Heart right ventricle (tissue), 16 donors: ENCODE results near the gene NPY. TPM values are rescaled to one million over a fixed set of nuclear protein-coding genes. Genes with fewer than 3 reads are reported as not detected.

Experiments used
- ATAC-seq, 8 donors: fragments of 200-7000 bp; cut with Tn5 transposase; one replicate each; pipeline ENCODE4 v1.9.1; 2020; ENCODE audit warnings: mild to moderate bottlenecking in 8 of 8, moderate library complexity in 8 of 8, moderate number of reproducible peaks in 1 of 8
- DNase-seq, 2 donors: peaks; one replicate each; pipeline ENCODE4 v3.0.0-alpha.2; 2020
- H3K27ac ChIP-seq, 10 donors: fragments of 200-600 bp; sonication (generic) in 2 of 10; one replicate each; pipeline versions ENCODE4 v1.5.0 to v1.8.0; 2020 to 2022; ENCODE audit warnings: mild to moderate bottlenecking in 3 of 10
- H3K27me3 ChIP-seq, 7 donors: fragments of 200-600 bp; one replicate each; pipeline ENCODE4 v1.8.0; 2021 to 2022; ENCODE audit warnings: mild to moderate bottlenecking in 2 of 7
- H3K36me3 ChIP-seq, 9 donors: fragments of 200-600 bp; sonication (generic) in 1 of 9; one replicate each; pipeline versions ENCODE4 v1.5.0 to v1.8.0; 2020 to 2022; ENCODE audit warnings: mild to moderate bottlenecking in 2 of 9
- H3K4me1 ChIP-seq, 9 donors: fragments of 200-600 bp; sonication (generic) in 1 of 9; one replicate each; pipeline versions ENCODE4 v1.5.0 to v1.8.0; 2020 to 2022; ENCODE audit warnings: mild to moderate bottlenecking in 4 of 9
- H3K4me3 ChIP-seq, 10 donors: fragments of 200-600 bp; sonication (generic) in 2 of 10; one replicate each; pipeline versions ENCODE4 v1.5.0 to v1.8.0; 2020 to 2022; ENCODE audit warnings: mild to moderate bottlenecking in 7 of 10, moderate library complexity in 2 of 10
- H3K9me3 ChIP-seq, 11 donors: fragments of 200-600 bp in 10 of 11; sonication (generic) in 2 of 11; one replicate each; pipeline versions ENCODE4 v1.5.0 to v1.8.0; 2013 to 2022; ENCODE audit warnings: mild to moderate bottlenecking in 2 of 11, control low read depth in 1 of 11, moderate library complexity in 1 of 11
- WGBS, 2 donors: extraction: QIAGEN DNeasy Blood & Tissue Kit; methylation state at CpG; one replicate each; pipeline ENCODE4 v1.1.7; 2013; ENCODE audit warnings: inconsistent platforms in 1 of 2; 5-methylcytosine and 5-hydroxymethylcytosine counted together
- intact Hi-C, 10 donors: fragments of 100-400 bp; cut with DNase I; formaldehyde crosslinking; loops; one replicate each; pipeline versions ENCODE4 v1.11.1 to v1.14.2; 2022
- polyA plus RNA-seq, 2 donors: library from polyadenylated mRNA; stranded (reverse); fragments of 200-250 nt; gene quantifications; one replicate each; pipeline ENCODE4 v1.2.3, GENCODE V29; 2013
- total RNA-seq, 10 donors: library from RNA; stranded (reverse); fragmentation: NEBNext Ultra II Directional in 3 of 10; extraction: Animal tissue kit (Norgen Biotek cat#: 25700) in 3 of 10; gene quantifications; one replicate each; pipeline versions ENCODE4 v1.2.1 to v1.2.4, GENCODE V29; 2021 to 2023
- TF ChIP-seq, protein P1 (sequence below), 9 donors: fragments of 200-600 bp; sonication (generic) in 2 of 9; IDR thresholded peaks; one replicate each; pipeline versions ENCODE4 v1.5.0 to v1.8.0; 2021 to 2022; ENCODE audit warnings: antibody characterized with exemption in 9 of 9, mild to moderate bottlenecking in 5 of 9, moderate library complexity in 1 of 9
- donor health status: Arrhythmogenic right ventricular cardiomyopathy.
- donor health status: ischemic (EF 13 %, LVEDD 7.1; RV severe dilation, severe dysfunction).
- donor health status: healthy with polysubstance abuse.
- donor health status: DM: no; HTN: yes; CAD: no.
- donor health status: DM: no; HTN: no; CAD: no.
- donor health status: ischemic (EF 25% LVEDD 6.9; RV normal size, moderate dysfunction).
- donor health status: ischemic (EF 25% LVEDD 5.7; RV mildly dilated, moderate dysfunction).
- donor health status: healthy.
- donor health status: DM: yes; HTN: yes; CAD: no.
- donor health status: Ischemic cardiomyopathy.
- donor health status: ischemic (EF 35%, LVEDD 5.7; RV mildly dilated, moderate dysfunction).
- donor health status: nonischemic (EF 11% LVEDD 7.7; RV severe dilation, severe dysfunction).
- donor health status: DM: yes; HTN: yes; CAD: no.
- donor health status: PGD.
- donor health status: ischemic (EF 29% LVEDD 5.4; RV normal size, mild dysfunction).
- donor health status: nonischemic (EF 23%, LVEDD 6.1; RV moderate dilation, normal function).

NPY gene
- total and polyA plus RNA-seq, 12 donors: 0.13 TPM; not detected in 11

DNA sequence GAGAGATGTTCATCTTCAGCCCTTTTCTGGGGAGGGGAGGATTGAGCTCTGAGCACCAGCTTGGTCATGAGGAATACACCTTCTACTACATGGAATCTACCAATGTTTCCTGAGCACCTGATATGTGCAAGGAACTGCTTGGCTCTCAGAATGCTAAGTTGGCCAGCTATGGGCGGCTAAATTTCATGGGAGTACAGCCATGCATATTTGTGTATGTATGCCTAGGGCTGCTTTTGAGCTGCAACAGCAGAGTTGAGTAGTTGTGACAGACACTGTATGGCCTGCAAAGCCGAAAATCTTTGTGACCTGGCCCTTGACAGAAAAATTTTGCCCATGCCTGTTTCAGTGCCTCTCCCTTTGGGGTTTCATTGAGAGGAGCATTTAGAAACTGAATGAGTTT is 44.9 kb downstream of the NPY start:
- ATAC-seq (no peak), DNase-seq (no peak)
- no peaks in the 10 kb centered on the region for H3K36me3 ChIP-seq
- intact Hi-C loops: no loop called here
- H3K4me1 ChIP-seq: no peaks in the 10 kb centered on the region
- H3K9me3 ChIP-seq: peaks cover 0 to 3% (median 0%) of the 10 kb centered on the region in 11 donors
- WGBS, 2 donors: 63 to 84% methylated on average over 2 of the region's 2 CpGs
- no peak overlapping the region for H3K4me3 ChIP-seq
- TF ChIP-seq, protein P1, sequence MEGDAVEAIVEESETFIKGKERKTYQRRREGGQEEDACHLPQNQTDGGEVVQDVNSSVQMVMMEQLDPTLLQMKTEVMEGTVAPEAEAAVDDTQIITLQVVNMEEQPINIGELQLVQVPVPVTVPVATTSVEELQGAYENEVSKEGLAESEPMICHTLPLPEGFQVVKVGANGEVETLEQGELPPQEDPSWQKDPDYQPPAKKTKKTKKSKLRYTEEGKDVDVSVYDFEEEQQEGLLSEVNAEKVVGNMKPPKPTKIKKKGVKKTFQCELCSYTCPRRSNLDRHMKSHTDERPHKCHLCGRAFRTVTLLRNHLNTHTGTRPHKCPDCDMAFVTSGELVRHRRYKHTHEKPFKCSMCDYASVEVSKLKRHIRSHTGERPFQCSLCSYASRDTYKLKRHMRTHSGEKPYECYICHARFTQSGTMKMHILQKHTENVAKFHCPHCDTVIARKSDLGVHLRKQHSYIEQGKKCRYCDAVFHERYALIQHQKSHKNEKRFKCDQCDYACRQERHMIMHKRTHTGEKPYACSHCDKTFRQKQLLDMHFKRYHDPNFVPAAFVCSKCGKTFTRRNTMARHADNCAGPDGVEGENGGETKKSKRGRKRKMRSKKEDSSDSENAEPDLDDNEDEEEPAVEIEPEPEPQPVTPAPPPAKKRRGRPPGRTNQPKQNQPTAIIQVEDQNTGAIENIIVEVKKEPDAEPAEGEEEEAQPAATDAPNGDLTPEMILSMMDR (IDR thresholded peaks at IDR 0.05): no peak
- no peaks in the 10 kb centered on the region for H3K27me3 ChIP-seq
- no peak overlapping the region for H3K27ac ChIP-seq

GRCh38 chr7:24334012-24334411 is 50.0 kb downstream of the NPY start:
- DNase-seq (no peak), ATAC-seq (no peak)
- no peaks in the 10 kb centered on the region for H3K4me1 ChIP-seq
- no peaks in the 10 kb centered on the region for H3K36me3 ChIP-seq
- peaks cover 0 to 12% (median 0%) of the 10 kb centered on the region in 7 donors for H3K27me3 ChIP-seq
- intact Hi-C loops: no loop called here
- no peak overlapping the region for H3K4me3 ChIP-seq
- H3K9me3 ChIP-seq: peaks cover 0 to 3% (median 0%) of the 10 kb centered on the region in 11 donors
- TF ChIP-seq, protein P1 (IDR thresholded peaks at IDR 0.05): no peak
- no peak overlapping the region for H3K27ac ChIP-seq
- WGBS, 2 donors: 46 to 52% methylated on average over 2 of the region's 2 CpGs

DNA sequence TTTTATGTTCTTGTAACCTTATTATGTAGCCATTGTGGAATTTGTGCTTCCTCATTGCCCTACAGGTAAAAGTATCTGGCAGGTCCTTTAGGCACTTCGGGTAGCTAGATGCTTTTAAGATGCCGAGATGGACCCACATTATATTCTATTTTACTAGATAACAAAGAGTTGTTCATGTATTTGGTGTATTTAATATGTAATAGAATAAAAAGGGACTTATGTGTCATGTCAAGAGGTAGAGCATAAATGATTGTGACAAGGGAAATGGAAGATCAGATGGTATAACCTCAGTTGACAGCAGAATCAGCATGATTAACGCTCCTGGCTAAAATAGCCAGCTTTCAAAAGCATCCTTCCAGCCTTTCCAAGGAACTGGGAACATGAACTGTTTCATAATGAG is 50.6 kb downstream of the NPY start:
- Histone ChIP-seq H3K27me3 (peaks cover 0 to 12% (median 0%) of the 10 kb centered on the region in 7 donors), H3K9me3 (peaks cover 0 to 3% (median 0%) of the 10 kb centered on the region in 11 donors), H3K4me1 (no peaks in the 10 kb centered on the region), H3K36me3 (no peaks in the 10 kb centered on the region), H3K27ac (no peak overlapping the region), H3K4me3 (no peak overlapping the region)
- intact Hi-C loops: no loop called here
- ATAC-seq: no peak
- 82 to 86% methylated on average over 3 of the region's 3 CpGs for WGBS, 2 donors
- TF ChIP-seq, protein P1 (IDR thresholded peaks at IDR 0.05): no peak
- no peak for DNase-seq

DNA sequence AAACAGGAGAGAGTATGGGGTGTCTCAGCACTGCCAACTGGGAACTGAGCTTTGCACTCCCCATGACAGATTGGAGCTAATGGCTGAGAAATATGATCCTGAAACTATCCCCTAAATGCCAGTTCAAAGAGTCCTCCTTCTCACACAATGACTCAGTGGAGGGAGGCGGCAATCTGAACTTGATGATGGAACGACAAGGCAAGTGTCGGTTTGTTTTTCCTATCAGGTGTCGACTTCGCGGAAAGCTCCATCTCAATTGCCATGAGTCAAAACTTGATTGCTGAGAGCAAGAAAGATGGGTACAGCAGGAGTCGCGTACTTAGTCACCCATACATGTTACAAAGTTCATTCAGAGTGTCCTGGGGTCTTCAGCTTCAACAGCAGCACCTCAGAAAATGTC is 52.5 kb downstream of the NPY start:
- Histone ChIP-seq H3K4me3 (no peak overlapping the region), H3K36me3 (no peaks in the 10 kb centered on the region), H3K27me3 (peaks cover 0 to 12% (median 0%) of the 10 kb centered on the region in 7 donors), H3K9me3 (peaks cover 0 to 3% (median 0%) of the 10 kb centered on the region in 11 donors), H3K4me1 (no peaks in the 10 kb centered on the region), H3K27ac (no peak overlapping the region)
- intact Hi-C loops: no loop called here
- WGBS, 2 donors: 8 to 35% methylated on average over 8 of the region's 8 CpGs
- TF ChIP-seq, protein P1 (IDR thresholded peaks at IDR 0.05): no peak
- ATAC-seq: no peak
- no peak for DNase-seq
